Measurements from ENCODE around the gene TTYH2.

- TF ChIP-seq, protein P1, sequence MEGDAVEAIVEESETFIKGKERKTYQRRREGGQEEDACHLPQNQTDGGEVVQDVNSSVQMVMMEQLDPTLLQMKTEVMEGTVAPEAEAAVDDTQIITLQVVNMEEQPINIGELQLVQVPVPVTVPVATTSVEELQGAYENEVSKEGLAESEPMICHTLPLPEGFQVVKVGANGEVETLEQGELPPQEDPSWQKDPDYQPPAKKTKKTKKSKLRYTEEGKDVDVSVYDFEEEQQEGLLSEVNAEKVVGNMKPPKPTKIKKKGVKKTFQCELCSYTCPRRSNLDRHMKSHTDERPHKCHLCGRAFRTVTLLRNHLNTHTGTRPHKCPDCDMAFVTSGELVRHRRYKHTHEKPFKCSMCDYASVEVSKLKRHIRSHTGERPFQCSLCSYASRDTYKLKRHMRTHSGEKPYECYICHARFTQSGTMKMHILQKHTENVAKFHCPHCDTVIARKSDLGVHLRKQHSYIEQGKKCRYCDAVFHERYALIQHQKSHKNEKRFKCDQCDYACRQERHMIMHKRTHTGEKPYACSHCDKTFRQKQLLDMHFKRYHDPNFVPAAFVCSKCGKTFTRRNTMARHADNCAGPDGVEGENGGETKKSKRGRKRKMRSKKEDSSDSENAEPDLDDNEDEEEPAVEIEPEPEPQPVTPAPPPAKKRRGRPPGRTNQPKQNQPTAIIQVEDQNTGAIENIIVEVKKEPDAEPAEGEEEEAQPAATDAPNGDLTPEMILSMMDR (IDR thresholded peaks at IDR 0.05): no peak
- TF ChIP-seq EZH2 (IDR thresholded peaks at IDR 0.05; ENCODE audit: borderline replicate concordance, insufficient read depth, low read depth, low read length, poor library complexity, severe bottlenecking): no peak
Measured at GRCh38 chr17:74296548-74296936, 83.2 kb downstream of the TTYH2 start.
